ENCODE data around the gene DPF1. TPM values are rescaled to one million over a fixed set of nuclear protein-coding genes. Genes with fewer than 3 reads are reported as not detected.

DPF1 gene
- total RNA-seq, 1 donor from 2014 or later = 4.0 TPM

- Histone ChIP-seq H4K20me1 (ENCODE audit: insufficient read depth, low read length) (peaks cover 12% of the 10 kb centered on the region), H3K27me3 (ENCODE audit: insufficient read depth, low read length) (no peaks in the 10 kb centered on the region), H3K4me2 (ENCODE audit: low read length) (no peak overlapping the region), H2AFZ (ENCODE audit: low read depth, low read length) (no peak overlapping the region), H3K4me3 (ENCODE audit: insufficient read depth, low read depth, low read length) (no peak overlapping the region), H3K36me3 (ENCODE audit: insufficient read depth, low read length) (peaks cover 3% of the 10 kb centered on the region), H3K4me1 (ENCODE audit: insufficient read depth, low read length) (no peaks in the 10 kb centered on the region), H3K79me2 (ENCODE audit: insufficient read depth, low read length) (no peaks in the 10 kb centered on the region), H3K9me3 (ENCODE audit: insufficient read depth, low read depth, low read length) (no peaks in the 10 kb centered on the region), H3K9ac (ENCODE audit: low read length) (no peak overlapping the region), H3K27ac (ENCODE audit: low read depth, low read length) (no peak overlapping the region)
- H3K9me3 Mint-ChIP-seq (ENCODE audit: unreplicated experiment) = peaks cover 4% of the 10 kb centered on the region
- peaks cover 7% of the 10 kb centered on the region for H3K4me1 Mint-ChIP-seq (ENCODE audit: low read depth, unreplicated experiment)
- no peak overlapping the region for H3K4me3 Mint-ChIP-seq (ENCODE audit: unreplicated experiment)
- H3K36me3 Mint-ChIP-seq (ENCODE audit: low read depth, unreplicated experiment) = peaks cover 17% of the 10 kb centered on the region
- no peaks in the 10 kb centered on the region for H3K27me3 Mint-ChIP-seq (ENCODE audit: low read depth, unreplicated experiment)
- no peak for TF ChIP-seq CTCF (IDR thresholded peaks at IDR 0.05; ENCODE audit: insufficient read depth, low read depth, low read length)
- no peak for TF ChIP-seq EZH2 (IDR thresholded peaks at IDR 0.05; ENCODE audit: insufficient read depth, low read length)
- DNase-seq (ENCODE audit: low read depth) (no peak), FAIRE-seq (no peak)
- no peak overlapping the region for H3K27ac Mint-ChIP-seq (ENCODE audit: unreplicated experiment)
Observed at GRCh38 chr19:38184815-38185214, 39.2 kb downstream of the DPF1 start.

GRCh38 chr19:38183251-38183897 is 40.6 kb downstream of the DPF1 start:
- H3K27ac Mint-ChIP-seq (ENCODE audit: unreplicated experiment) = no peak overlapping the region
- H3K4me1 Mint-ChIP-seq (ENCODE audit: low read depth, unreplicated experiment) = peaks cover 7% of the 10 kb centered on the region
- H3K9me3 ChIP-seq (ENCODE audit: insufficient read depth, low read depth, low read length) = no peaks in the 10 kb centered on the region
- H3K79me2 ChIP-seq (ENCODE audit: insufficient read depth, low read length) = no peaks in the 10 kb centered on the region
- no peak for FAIRE-seq
- H3K4me3 ChIP-seq (ENCODE audit: insufficient read depth, low read depth, low read length) = no peak overlapping the region
- peaks cover 20% of the 10 kb centered on the region for H3K36me3 Mint-ChIP-seq (ENCODE audit: low read depth, unreplicated experiment)
- H3K9ac ChIP-seq (ENCODE audit: low read length) = no peak overlapping the region
- TF ChIP-seq CTCF (IDR thresholded peaks at IDR 0.05; ENCODE audit: insufficient read depth, low read depth, low read length) = no peak
- TF ChIP-seq EZH2 (IDR thresholded peaks at IDR 0.05; ENCODE audit: insufficient read depth, low read length) = no peak
- H2AFZ ChIP-seq (ENCODE audit: low read depth, low read length) = no peak overlapping the region
- H3K4me2 ChIP-seq (ENCODE audit: low read length) = peak overlapping the region; percentile 57
- no peak for DNase-seq (ENCODE audit: low read depth)
- peak overlapping the region; percentile 27 for H3K4me3 Mint-ChIP-seq (ENCODE audit: unreplicated experiment)
- peaks cover 3% of the 10 kb centered on the region for H3K36me3 ChIP-seq (ENCODE audit: insufficient read depth, low read length)
- H3K9me3 Mint-ChIP-seq (ENCODE audit: unreplicated experiment) = peaks cover 8% of the 10 kb centered on the region
- H3K27ac ChIP-seq (ENCODE audit: low read depth, low read length) = no peak overlapping the region
- H3K4me1 ChIP-seq (ENCODE audit: insufficient read depth, low read length) = no peaks in the 10 kb centered on the region
- peaks cover 12% of the 10 kb centered on the region for H4K20me1 ChIP-seq (ENCODE audit: insufficient read depth, low read length)
- H3K27me3 ChIP-seq (ENCODE audit: insufficient read depth, low read length) = no peaks in the 10 kb centered on the region
- H3K27me3 Mint-ChIP-seq (ENCODE audit: low read depth, unreplicated experiment) = no peaks in the 10 kb centered on the region

GRCh38 chr19:38182536-38183210 is 41.3 kb downstream of the DPF1 start:
- Histone ChIP-seq H3K9ac (ENCODE audit: low read length) (no peak overlapping the region), H3K4me1 (ENCODE audit: insufficient read depth, low read length) (no peaks in the 10 kb centered on the region), H3K9me3 (ENCODE audit: insufficient read depth, low read depth, low read length) (no peaks in the 10 kb centered on the region), H2AFZ (ENCODE audit: low read depth, low read length) (no peak overlapping the region), H3K4me3 (ENCODE audit: insufficient read depth, low read depth, low read length) (no peak overlapping the region), H3K4me2 (ENCODE audit: low read length) (no peak overlapping the region), H3K79me2 (ENCODE audit: insufficient read depth, low read length) (no peaks in the 10 kb centered on the region), H4K20me1 (ENCODE audit: insufficient read depth, low read length) (peaks cover 12% of the 10 kb centered on the region), H3K36me3 (ENCODE audit: insufficient read depth, low read length) (peaks cover 3% of the 10 kb centered on the region), H3K27me3 (ENCODE audit: insufficient read depth, low read length) (no peaks in the 10 kb centered on the region), H3K27ac (ENCODE audit: low read depth, low read length) (no peak overlapping the region)
- Mint-ChIP-seq H3K27me3 (ENCODE audit: low read depth, unreplicated experiment) (no peaks in the 10 kb centered on the region), H3K9me3 (ENCODE audit: unreplicated experiment) (peaks cover 8% of the 10 kb centered on the region), H3K27ac (ENCODE audit: unreplicated experiment) (no peak overlapping the region), H3K4me3 (ENCODE audit: unreplicated experiment) (peak overlapping the region; percentile 37), H3K4me1 (ENCODE audit: low read depth, unreplicated experiment) (peaks cover 7% of the 10 kb centered on the region), H3K36me3 (ENCODE audit: low read depth, unreplicated experiment) (peaks cover 20% of the 10 kb centered on the region)
- FAIRE-seq (no peak), DNase-seq (ENCODE audit: low read depth) (no peak)
- no peak for TF ChIP-seq CTCF (IDR thresholded peaks at IDR 0.05; ENCODE audit: insufficient read depth, low read depth, low read length)
- TF ChIP-seq EZH2 (IDR thresholded peaks at IDR 0.05; ENCODE audit: insufficient read depth, low read length) = no peak

All from astrocyte (in vitro differentiated cells and primary cell).